Common myeloid progenitor, CD34-positive (primary cell): ENCODE data around the gene TFAM.

Experiments used
- CTCF ChIA-PET: fragments of 350-600 bp; sonication (Branson Sonifier 250); formaldehyde crosslinking; loops from one replicate; lab custom pipeline; 2021; ENCODE audit warnings: antibody characterized with exemption; lab: Charles Lee
- POLR2A ChIA-PET: fragments of 350-600 bp; sonication (Branson Sonifier 250); formaldehyde crosslinking; loops from one replicate; lab custom pipeline; 2021; ENCODE audit warnings: antibody characterized with exemption; lab: Charles Lee
- DNase-seq, 3 donors: peaks; one replicate each; pipeline versions ENCODE4 v3.0.0 to v3.0.0-alpha.2; 2013
- H3K27ac ChIP-seq, 2 experiments: 1 replicate in 1 of 2; 2 replicates in 1 of 2; pipeline ENCODE4 v1.7.0; 2013; ENCODE audit warnings: inconsistent platforms in 2 of 2, low read length in 2 of 2, mild to moderate bottlenecking in 2 of 2, low read depth in 1 of 2, moderate library complexity in 1 of 2; ENCODE audit not compliant: severe bottlenecking in 2 of 2, insufficient read depth in 1 of 2, poor library complexity in 1 of 2
- H3K27me3 ChIP-seq, 5 experiments: replicated peaks in 2 of 5; 1 replicate in 3 of 5; 2 replicates in 2 of 5; pipeline versions ENCODE4 v1.6.1 to v1.7.0; 2013; ENCODE audit warnings: low read length in 4 of 5, mild to moderate bottlenecking in 2 of 5, moderate library complexity in 2 of 5, inconsistent platforms in 1 of 5; ENCODE audit not compliant: insufficient read depth in 5 of 5, control insufficient read depth in 4 of 5
- H3K36me3 ChIP-seq, 4 experiments: 1 replicate in 2 of 4; 2 replicates in 2 of 4; pipeline versions ENCODE4 v1.6.1 to v1.7.0; 2013; ENCODE audit warnings: low read length in 3 of 4, control low read depth in 1 of 4, mild to moderate bottlenecking in 1 of 4; ENCODE audit not compliant: control insufficient read depth in 4 of 4, insufficient read depth in 4 of 4
- H3K4me1 ChIP-seq, 4 experiments: 1 replicate in 3 of 4; 2 replicates in 1 of 4; pipeline versions ENCODE4 v1.6.1 to v1.7.1; 2013; ENCODE audit warnings: low read length in 3 of 4, mild to moderate bottlenecking in 3 of 4, control low read depth in 1 of 4, inconsistent platforms in 1 of 4, moderate library complexity in 1 of 4; ENCODE audit not compliant: control insufficient read depth in 4 of 4, insufficient read depth in 4 of 4; ENCODE audit errors: control extremely low read depth in 1 of 4
- H3K4me3 ChIP-seq, 7 experiments: 1 replicate in 4 of 7; 2 replicates in 3 of 7; pipeline versions ENCODE4 v1.5.1 to v1.7.0; 2013; ENCODE audit warnings: mild to moderate bottlenecking in 7 of 7, low read length in 6 of 7, moderate library complexity in 6 of 7, inconsistent platforms in 2 of 7, low read depth in 2 of 7, control low read depth in 1 of 7; ENCODE audit not compliant: insufficient read depth in 4 of 7, control insufficient read depth in 1 of 7; ENCODE audit errors: extremely low read depth in 1 of 7
- H3K9me3 ChIP-seq, 5 experiments: 1 replicate in 4 of 5; 2 replicates in 1 of 5; pipeline versions ENCODE4 v1.6.1 to v1.7.1; 2013; ENCODE audit warnings: low read length in 4 of 5, mild to moderate bottlenecking in 2 of 5, inconsistent platforms in 1 of 5, low read depth in 1 of 5, moderate library complexity in 1 of 5; ENCODE audit not compliant: control insufficient read depth in 4 of 5, insufficient read depth in 2 of 5; ENCODE audit errors: control extremely low read depth in 1 of 5
- WGBS: methylation state at CpG from one replicate; pipeline ENCODE4 v1.1.5; 2013; ENCODE audit not compliant: insufficient coverage; 5-methylcytosine and 5-hydroxymethylcytosine counted together

TFAM gene

DNA sequence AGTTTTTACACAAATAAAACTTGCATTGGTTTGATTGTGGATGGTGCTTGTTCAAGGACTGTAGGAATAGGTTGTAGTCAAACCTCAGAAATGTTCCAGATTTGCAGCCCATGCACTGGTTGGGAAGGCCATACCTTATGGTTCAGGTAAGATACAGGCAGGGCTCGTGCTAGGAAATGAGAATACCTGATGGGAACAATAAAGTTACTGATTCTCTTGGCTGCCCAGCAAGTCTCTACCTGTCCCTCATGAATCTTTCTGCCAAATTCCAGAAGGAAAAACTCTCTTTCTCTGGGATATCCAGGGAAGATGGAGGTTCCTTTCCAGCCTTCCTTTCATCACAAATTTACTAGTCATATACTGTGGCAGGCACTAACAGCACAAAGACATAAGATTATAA lies 53.8 kb downstream of the TFAM start:
- no peak for DNase-seq
- Histone ChIP-seq H3K9me3 (peaks cover 0 to 2% (median 0%) of the 10 kb centered on the region in 5 experiments), H3K36me3 (no peaks in the 10 kb centered on the region), H3K4me1 (peaks cover 0 to 10% (median 4%) of the 10 kb centered on the region in 4 experiments), H3K4me3 (no peak overlapping the region), H3K27ac (no peak overlapping the region), H3K27me3 (no peaks in the 10 kb centered on the region)
- WGBS: 83% methylated on average over 1 of the region's 1 CpG
- ChIA-PET CTCF (no interaction called here), POLR2A (no interaction called here)

DNA sequence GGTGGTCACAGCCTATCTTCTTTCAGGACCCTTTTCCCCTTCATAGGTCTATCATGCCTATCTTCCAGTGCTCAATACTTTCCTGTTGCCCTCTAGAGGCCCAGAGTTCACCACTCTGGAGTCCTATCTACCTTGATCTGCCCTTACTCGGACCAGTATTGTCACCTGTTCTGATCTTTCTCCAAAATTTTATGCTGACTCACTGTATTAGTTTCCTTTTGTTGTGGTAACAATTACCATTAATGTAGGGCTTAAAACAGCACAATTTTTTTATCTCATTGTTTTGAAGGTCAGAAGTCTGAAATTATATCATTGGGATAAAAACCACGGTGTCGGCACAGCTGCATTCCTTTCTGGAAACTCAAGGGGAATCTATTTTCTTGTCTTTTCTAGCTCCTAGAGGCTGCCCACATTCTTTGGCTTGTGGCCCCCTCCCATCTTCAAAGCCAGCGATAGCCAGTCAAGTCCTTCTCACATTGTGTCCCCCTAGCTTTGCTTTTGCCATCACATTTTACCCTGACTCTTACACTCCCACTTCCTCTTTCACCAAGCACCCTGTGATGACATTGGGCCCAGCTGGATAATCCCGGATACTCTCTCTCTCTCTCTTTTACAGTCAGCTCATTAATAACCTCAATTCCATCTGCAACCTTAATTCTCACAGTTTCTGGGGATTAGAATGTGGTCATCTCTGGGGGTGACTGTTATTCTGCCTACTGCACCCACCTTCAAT lies 54.6 kb downstream of the TFAM start:
- ChIA-PET CTCF (no interaction called here), POLR2A (no interaction called here)
- Histone ChIP-seq H3K9me3 (peaks cover 0 to 2% (median 0%) of the 10 kb centered on the region in 5 experiments), H3K27me3 (no peaks in the 10 kb centered on the region), H3K36me3 (no peaks in the 10 kb centered on the region), H3K27ac (no peak overlapping the region), H3K4me3 (no peak overlapping the region), H3K4me1 (peaks cover 0 to 10% (median 4%) of the 10 kb centered on the region in 4 experiments)
- no peak for DNase-seq
- 94% methylated on average over 3 of the region's 5 CpGs for WGBS

DNA sequence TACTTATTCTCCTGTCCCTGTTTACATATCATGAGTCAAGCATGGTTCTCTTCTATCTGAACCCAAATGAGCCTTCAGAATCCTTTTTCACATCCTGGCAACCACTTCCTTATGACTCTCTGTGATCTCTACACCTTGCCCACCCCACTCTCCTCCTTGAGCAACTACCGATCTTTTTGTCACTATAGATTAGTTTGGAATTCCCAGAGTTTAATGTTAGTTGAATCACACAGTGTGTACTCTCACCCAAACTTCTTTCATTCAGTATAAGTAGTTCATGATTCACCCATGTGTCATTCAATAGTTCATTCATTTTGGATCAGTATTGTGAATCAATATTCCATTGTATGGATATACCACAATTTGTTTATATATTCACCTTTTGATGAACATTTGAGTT lies 55.3 kb downstream of the TFAM start:
- DNase-seq: no peak
- peaks cover 0 to 2% (median 0%) of the 10 kb centered on the region in 5 experiments for H3K9me3 ChIP-seq
- no peak overlapping the region for H3K27ac ChIP-seq
- H3K36me3 ChIP-seq: no peaks in the 10 kb centered on the region
- POLR2A ChIA-PET: interaction anchor here (0.6 kb wide), 1 partner anchor 55 kb away, joined by 3 read pairs; the partner anchor contains the start of gene TFAM
- H3K27me3 ChIP-seq: no peaks in the 10 kb centered on the region
- WGBS: 20% methylated on average over 1 of the region's 1 CpG
- H3K4me3 ChIP-seq: no peak overlapping the region
- peaks cover 0 to 7% (median 4%) of the 10 kb centered on the region in 4 experiments for H3K4me1 ChIP-seq
- CTCF ChIA-PET: no interaction called here

DNA sequence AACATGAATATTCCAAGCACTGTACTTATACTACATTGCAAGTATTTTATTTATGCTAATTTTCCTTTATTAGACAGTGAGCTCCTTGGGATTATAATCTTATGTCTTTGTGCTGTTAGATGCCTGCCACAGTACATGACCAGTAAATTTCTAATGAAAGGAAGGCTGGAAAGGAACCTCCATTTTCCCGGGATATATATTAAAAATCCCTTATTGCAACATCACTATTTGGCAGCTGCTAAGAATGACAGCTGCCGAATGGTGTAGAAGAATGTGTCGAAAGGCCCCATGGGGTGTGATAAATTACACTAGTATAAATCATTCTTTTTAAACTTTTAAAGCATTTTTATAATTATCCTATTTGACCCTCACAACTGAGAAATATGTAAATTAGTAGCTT lies 59.1 kb downstream of the TFAM start:
- no peaks in the 10 kb centered on the region for H3K4me1 ChIP-seq
- no CpG with 5 or more reads among the region's 3 CpGs for WGBS
- H3K4me3 ChIP-seq: no peak overlapping the region
- H3K9me3 ChIP-seq: peaks cover 0 to 2% (median 0%) of the 10 kb centered on the region in 5 experiments
- CTCF ChIA-PET: no interaction called here
- DNase-seq: no peak
- no peaks in the 10 kb centered on the region for H3K27me3 ChIP-seq
- no peak overlapping the region for H3K27ac ChIP-seq
- POLR2A ChIA-PET: no interaction called here
- H3K36me3 ChIP-seq: no peaks in the 10 kb centered on the region

DNA sequence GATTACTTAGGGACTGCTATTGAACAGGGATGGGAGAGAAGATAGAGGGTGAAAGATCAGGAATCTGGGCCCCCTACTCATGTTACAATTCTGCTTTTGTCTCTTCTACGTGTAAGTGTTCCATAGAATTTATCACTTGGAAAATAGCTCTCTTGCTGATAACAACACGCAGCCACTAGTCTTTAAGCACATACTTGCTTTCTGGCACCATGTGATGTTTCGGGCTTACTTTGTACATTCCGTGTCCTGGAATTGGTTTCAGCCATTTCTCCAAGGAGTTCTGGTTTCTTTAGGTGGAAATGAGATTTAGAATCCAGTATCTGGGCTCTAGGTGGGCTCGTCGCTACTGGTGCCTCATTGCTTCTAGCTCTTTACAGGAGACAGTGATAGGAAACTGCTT lies 59.7 kb downstream of the TFAM start:
- no peaks in the 10 kb centered on the region for H3K4me1 ChIP-seq
- ChIA-PET POLR2A (no interaction called here), CTCF (no interaction called here)
- WGBS: 97% methylated on average over 4 of the region's 6 CpGs
- H3K27me3 ChIP-seq: no peaks in the 10 kb centered on the region
- H3K4me3 ChIP-seq: no peak overlapping the region
- no peak overlapping the region for H3K27ac ChIP-seq
- no peak for DNase-seq
- no peaks in the 10 kb centered on the region for H3K36me3 ChIP-seq
- peaks cover 0 to 2% (median 0%) of the 10 kb centered on the region in 5 experiments for H3K9me3 ChIP-seq

DNA sequence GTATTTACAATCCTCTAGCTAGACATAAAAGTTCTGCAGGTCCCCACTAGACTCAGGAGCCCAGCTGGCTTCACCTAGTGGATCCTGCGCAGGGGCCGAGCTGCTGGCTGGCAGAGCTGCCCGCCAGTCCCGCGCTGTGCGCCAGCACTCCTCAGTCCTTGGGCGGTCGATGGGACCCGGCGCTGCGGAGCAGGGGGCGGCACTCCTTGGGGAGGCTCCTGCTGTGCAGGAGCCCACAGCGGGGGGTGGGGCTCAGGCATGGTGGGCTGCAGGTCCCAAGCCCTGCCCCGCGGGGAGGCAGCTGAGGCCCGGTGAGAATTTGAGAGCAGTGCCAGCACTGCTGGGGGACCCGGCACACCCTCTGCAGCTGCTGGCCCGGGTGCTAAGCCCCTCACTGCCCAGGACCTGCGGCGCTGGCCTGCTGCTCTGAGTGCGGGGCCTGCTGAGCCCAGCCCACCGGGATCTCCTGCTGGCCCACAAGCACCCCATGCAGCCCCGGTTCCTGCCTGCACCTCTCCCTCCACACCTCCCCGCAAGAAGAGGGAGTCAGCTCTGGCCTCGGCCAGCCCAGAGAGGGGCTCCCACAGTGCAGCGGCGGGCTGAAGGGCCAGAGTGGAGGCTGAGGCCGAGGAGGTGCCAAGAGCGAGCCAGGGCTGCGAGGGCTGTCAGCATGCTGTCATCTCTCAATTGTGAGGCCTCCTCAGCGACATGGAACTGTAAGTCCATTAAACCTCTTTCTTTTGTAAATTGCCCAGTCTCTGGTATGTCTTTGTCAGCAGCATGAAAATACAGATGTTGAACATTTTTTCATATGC lies 63.1 kb downstream of the TFAM start:
- Histone ChIP-seq H3K4me1 (no peaks in the 10 kb centered on the region), H3K36me3 (no peaks in the 10 kb centered on the region), H3K27ac (no peak overlapping the region), H3K4me3 (no peak overlapping the region), H3K27me3 (peaks cover 0 to 3% (median 0%) of the 10 kb centered on the region in 5 experiments), H3K9me3 (no peaks in the 10 kb centered on the region)
- ChIA-PET CTCF (no interaction called here), POLR2A (no interaction called here)
- 97% methylated on average over 27 of the region's 31 CpGs for WGBS
- no peak for DNase-seq
